Measurements from ENCODE around the gene FAM163B. TPM values are rescaled to one million over a fixed set of nuclear protein-coding genes. Genes with fewer than 3 reads are reported as not detected.

Gene FAM163B
- total RNA-seq (1 to 10 TPM in 1 of 7 donors, under 1 TPM in 1, not detected in 5; 0.52 to 1.0 TPM), polyA plus RNA-seq (under 1 TPM in 1 of 3 donors, not detected in 2; 0.11 TPM)
- long read RNA-seq, donor 1, result 0 reads
- long read RNA-seq, donor 2, result 0 reads

- Histone ChIP-seq H3K27me3 (replicated peaks in 1 of 7) (peaks cover 0 to 99% (median 46%) of the 10 kb centered on the region in 7 donors), H3K27ac (no peak within 1 kb of the TSS), H3K4me3 (peak within 1 kb of the TSS in 1 of 8 donors; percentile 24), H3K36me3 (no peaks in the 10 kb centered on the region), H3K4me1 (peaks cover 0 to 1% (median 0%) of the 10 kb centered on the region in 6 donors), H3K9me3 (no peaks in the 10 kb centered on the region)
- intact Hi-C loops (cut with DNase I; ENCODE audit: low total_unique reads), result no loop called here
- 13 to 43% (median 18%) methylated on average over 13 to 61 of the region's 61 CpGs for WGBS, 5 donors
- DNase-seq, result peak; percentile 71
- TF ChIP-seq, protein P1, sequence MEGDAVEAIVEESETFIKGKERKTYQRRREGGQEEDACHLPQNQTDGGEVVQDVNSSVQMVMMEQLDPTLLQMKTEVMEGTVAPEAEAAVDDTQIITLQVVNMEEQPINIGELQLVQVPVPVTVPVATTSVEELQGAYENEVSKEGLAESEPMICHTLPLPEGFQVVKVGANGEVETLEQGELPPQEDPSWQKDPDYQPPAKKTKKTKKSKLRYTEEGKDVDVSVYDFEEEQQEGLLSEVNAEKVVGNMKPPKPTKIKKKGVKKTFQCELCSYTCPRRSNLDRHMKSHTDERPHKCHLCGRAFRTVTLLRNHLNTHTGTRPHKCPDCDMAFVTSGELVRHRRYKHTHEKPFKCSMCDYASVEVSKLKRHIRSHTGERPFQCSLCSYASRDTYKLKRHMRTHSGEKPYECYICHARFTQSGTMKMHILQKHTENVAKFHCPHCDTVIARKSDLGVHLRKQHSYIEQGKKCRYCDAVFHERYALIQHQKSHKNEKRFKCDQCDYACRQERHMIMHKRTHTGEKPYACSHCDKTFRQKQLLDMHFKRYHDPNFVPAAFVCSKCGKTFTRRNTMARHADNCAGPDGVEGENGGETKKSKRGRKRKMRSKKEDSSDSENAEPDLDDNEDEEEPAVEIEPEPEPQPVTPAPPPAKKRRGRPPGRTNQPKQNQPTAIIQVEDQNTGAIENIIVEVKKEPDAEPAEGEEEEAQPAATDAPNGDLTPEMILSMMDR (IDR thresholded peaks at IDR 0.05 in 8 of 11, conservative IDR thresholded peaks at IDR 0.05 in 3 of 11), result no peak
- TF ChIP-seq POLR2AphosphoS5 (IDR thresholded peaks at IDR 0.05) (no peak), POLR2A (IDR thresholded peaks at IDR 0.05) (no peak)
Observed at GRCh38 chr9:133609311-133610098, at the start of gene FAM163B. Gene FAM163B, minus strand, starts transcription at chr9:133609389. Its CDS starts 29,166 bp downstream, at chr9:133580223.

GRCh38 chr9:133657120-133657661 lies 48.0 kb upstream of the FAM163B start:
- WGBS, 5 donors, result 76 to 89% (median 87%) methylated on average over 13 of the region's 13 CpGs
- H3K36me3 ChIP-seq, result no peaks in the 10 kb centered on the region
- no peak overlapping the region for H3K4me3 ChIP-seq
- peaks cover 0 to 16% (median 6%) of the 10 kb centered on the region in 6 donors for H3K4me1 ChIP-seq
- no peak for DNase-seq
- H3K9me3 ChIP-seq, result no peaks in the 10 kb centered on the region
- peaks cover 0 to 95% (median 40%) of the 10 kb centered on the region in 7 donors for H3K27me3 ChIP-seq (replicated peaks in 1 of 7)
- TF ChIP-seq POLR2A (IDR thresholded peaks at IDR 0.05) (no peak), POLR2AphosphoS5 (IDR thresholded peaks at IDR 0.05) (no peak)
- TF ChIP-seq, protein P1 (IDR thresholded peaks at IDR 0.05 in 8 of 11, conservative IDR thresholded peaks at IDR 0.05 in 3 of 11), result no peak
- intact Hi-C loops (cut with DNase I; ENCODE audit: low total_unique reads), result no loop called here
- no peak overlapping the region for H3K27ac ChIP-seq

DNA sequence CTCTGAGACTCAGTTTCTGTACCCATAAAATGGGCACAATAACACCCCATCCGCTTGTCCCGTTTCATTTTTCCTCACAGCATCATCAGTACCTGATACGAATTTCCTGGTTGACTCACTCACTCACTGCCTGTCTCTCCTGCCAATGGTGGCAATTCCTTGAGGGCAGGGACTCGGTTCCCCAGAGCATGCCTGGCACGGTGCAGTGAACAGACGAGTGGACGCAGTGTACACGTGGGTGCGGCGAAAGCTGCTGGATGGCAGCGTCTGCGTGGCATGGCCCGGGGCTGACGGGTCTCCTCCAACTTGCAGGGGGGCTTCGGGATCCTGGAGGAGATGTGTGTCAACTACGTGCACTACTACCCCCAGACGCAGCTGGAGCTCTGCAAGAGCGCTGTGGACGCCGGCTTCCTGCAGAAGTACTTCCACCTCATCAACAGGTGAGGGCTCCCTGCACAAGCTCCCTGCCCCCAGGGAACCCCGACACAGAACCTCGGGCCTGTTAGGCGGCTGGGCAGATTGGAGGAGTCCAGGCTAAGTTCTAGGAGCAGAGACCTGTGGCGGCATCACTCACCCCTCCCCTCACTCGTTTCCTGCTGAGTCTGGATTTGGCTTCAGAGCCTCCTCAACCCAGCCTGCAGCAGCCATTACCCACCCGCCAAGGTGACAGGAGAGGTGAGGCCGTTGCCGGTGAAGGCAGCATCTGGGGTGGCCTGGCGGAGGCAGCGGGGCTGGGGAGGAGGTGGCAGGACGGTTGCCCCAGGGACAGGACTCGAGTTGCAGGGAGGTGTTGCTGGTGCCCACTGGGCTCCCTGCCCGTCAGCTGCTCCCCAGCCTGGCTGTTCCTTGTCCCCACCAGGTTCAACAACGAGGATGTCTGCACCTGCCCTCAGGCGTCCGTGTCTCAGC lies 47.3 kb upstream of the FAM163B start:
- Histone ChIP-seq H3K9me3 (no peaks in the 10 kb centered on the region), H3K4me1 (peaks cover 0 to 16% (median 6%) of the 10 kb centered on the region in 6 donors), H3K27me3 (replicated peaks in 1 of 7) (peaks cover 0 to 97% (median 42%) of the 10 kb centered on the region in 7 donors), H3K4me3 (no peak overlapping the region), H3K27ac (no peak overlapping the region), H3K36me3 (no peaks in the 10 kb centered on the region)
- intact Hi-C loops (cut with DNase I; ENCODE audit: low total_unique reads), result no loop called here
- no peak for DNase-seq
- 62 to 73% (median 66%) methylated on average over 29 to 36 of the region's 36 CpGs for WGBS, 5 donors
- no peak for TF ChIP-seq POLR2AphosphoS5 (IDR thresholded peaks at IDR 0.05)
- TF ChIP-seq, protein P1 (IDR thresholded peaks at IDR 0.05 in 8 of 11, conservative IDR thresholded peaks at IDR 0.05 in 3 of 11), result peak in 1 of 11 experiments; percentile 10
- TF ChIP-seq POLR2A (IDR thresholded peaks at IDR 0.05), result no peak
